IMR-90 (cell line): ENCODE data around the gene TRHDE. TPM values are rescaled to one million over a fixed set of nuclear protein-coding genes. Genes with fewer than 3 reads are reported as not detected.

Experiments
- ATAC-seq: fragments of 200-7000 bp; cut with Tn5 transposase; 2 replicates; pipeline ENCODE4 v1.9.1; 2020; ENCODE audit warnings: low read depth, mild to moderate bottlenecking, moderate library complexity
- BruUV-seq: library from RNA; stranded (reverse); fragments of 400-500 nt; replicated peaks from 2 replicates; lab custom pipeline; 2021; lab: Mats Ljungman, UMichigan
- CTCF ChIA-PET: fragments of 300-600 bp; formaldehyde crosslinking; extraction: SDS; loops from one replicate; lab custom pipeline; 2021; ENCODE audit warnings: antibody characterized with exemption; lab: Yijun Ruan, JAX
- POLR2A ChIA-PET: fragments of 300-600 bp; sonication (Branson Sonifier 250); formaldehyde crosslinking; loops from one replicate; lab custom pipeline; 2022; ENCODE audit warnings: antibody characterized with exemption; ENCODE audit not compliant: unreplicated experiment; lab: Charles Lee
- DNase-seq: peaks from one replicate; pipeline ENCODE4 v3.0.0; 2013
- H2AFZ ChIP-seq: replicated peaks from 2 replicates; pipeline ENCODE3; 2013; ENCODE audit warnings: low read length, mild to moderate bottlenecking; ENCODE audit not compliant: poor library complexity
- H2AK5ac ChIP-seq: 2 replicates; pipeline ENCODE4 v1.6.1; 2013; ENCODE audit warnings: low read depth, low read length, inconsistent platforms
- H2AK9ac ChIP-seq: replicated peaks from 2 replicates; pipeline ENCODE3; 2013; ENCODE audit warnings: mild to moderate bottlenecking, low read depth, low read length, moderate library complexity; ENCODE audit not compliant: poor library complexity
- H2BK120ac ChIP-seq: 2 replicates; pipeline ENCODE4 v1.6.1; 2013; ENCODE audit warnings: low read depth, low read length, inconsistent platforms
- H2BK15ac ChIP-seq: 3 replicates; pipeline ENCODE4 v1.6.1; 2013; ENCODE audit warnings: low read depth, low read length, inconsistent platforms
- H2BK20ac ChIP-seq: 2 replicates; pipeline ENCODE4 v1.6.1; 2013; ENCODE audit warnings: low read depth, mild to moderate bottlenecking, inconsistent platforms, low read length, moderate library complexity
- H2BK5ac ChIP-seq: 2 replicates; pipeline ENCODE4 v1.6.1; 2013; ENCODE audit warnings: mild to moderate bottlenecking, low read depth, low read length, inconsistent platforms; ENCODE audit not compliant: poor library complexity, severe bottlenecking
- H3K14ac ChIP-seq: replicated peaks from 2 replicates; pipeline ENCODE4 v1.6.1; 2013; ENCODE audit warnings: low read depth, low read length, inconsistent platforms
- H3K18ac ChIP-seq: 2 replicates; pipeline ENCODE4 v1.6.1; 2013; ENCODE audit warnings: low read depth, low read length, control low read depth
- H3K23ac ChIP-seq: 2 replicates; pipeline ENCODE4 v1.6.1; 2013; ENCODE audit warnings: low read depth, low read length, inconsistent platforms
- H3K27ac ChIP-seq: 2 replicates; pipeline ENCODE4 v1.5.1; 2013; ENCODE audit warnings: mild to moderate bottlenecking, control low read depth, low read length; ENCODE audit not compliant: insufficient read depth
- H3K27me3 ChIP-seq: 2 replicates; pipeline ENCODE4 v1.6.1; 2013; ENCODE audit warnings: low read length; ENCODE audit not compliant: control insufficient read depth, insufficient read depth
- H3K36me3 ChIP-seq: 2 replicates; pipeline ENCODE4 v1.6.1; 2013; ENCODE audit warnings: low read length, mixed read lengths; ENCODE audit not compliant: control insufficient read depth, insufficient read depth
- H3K4ac ChIP-seq: 2 replicates; pipeline ENCODE4 v1.6.1; 2013; ENCODE audit warnings: low read depth, low read length, inconsistent platforms
- H3K4me1 ChIP-seq: 2 replicates; pipeline ENCODE4 v1.6.1; 2013; ENCODE audit warnings: low read length, mixed read lengths; ENCODE audit not compliant: control insufficient read depth, insufficient read depth
- H3K4me2 ChIP-seq: 2 replicates; pipeline ENCODE4 v1.6.1; 2013; ENCODE audit warnings: low read depth, mild to moderate bottlenecking, control low read depth, low read length, moderate library complexity
- H3K4me3 ChIP-seq: 2 replicates; pipeline ENCODE4 v1.5.1; 2013; ENCODE audit warnings: low read depth, mild to moderate bottlenecking, control low read depth, low read length, moderate library complexity; ENCODE audit not compliant: insufficient read depth
- H3K56ac ChIP-seq: 2 replicates; pipeline ENCODE4 v1.6.1; 2013; ENCODE audit warnings: low read length, inconsistent platforms; ENCODE audit not compliant: insufficient read depth; ENCODE audit errors: extremely low read depth
- H3K79me1 ChIP-seq, 2 experiments: 2 replicates each; pipeline ENCODE4 v1.6.1; 2013; ENCODE audit warnings: low read length in 2 of 2, inconsistent platforms in 1 of 2, low read depth in 1 of 2
- H3K9ac ChIP-seq: 2 replicates; pipeline ENCODE4 v1.6.1; 2013; ENCODE audit warnings: low read depth, low read length, control low read depth
- H3K9me1 ChIP-seq: 2 replicates; pipeline ENCODE4 v1.6.1; 2013; ENCODE audit warnings: low read length, inconsistent platforms; ENCODE audit not compliant: insufficient read depth
- H3K9me3 ChIP-seq: 2 replicates; pipeline ENCODE4 v1.6.1; 2013; ENCODE audit warnings: low read length; ENCODE audit not compliant: control insufficient read depth, insufficient read depth
- H4K20me1 ChIP-seq: 2 replicates; pipeline ENCODE4 v1.6.1; 2013; ENCODE audit warnings: low read length, inconsistent platforms; ENCODE audit not compliant: insufficient read depth
- H4K5ac ChIP-seq: 2 replicates; pipeline ENCODE4 v1.6.1; 2013; ENCODE audit warnings: mild to moderate bottlenecking, low read depth, low read length, control low read depth
- H4K8ac ChIP-seq, 2 experiments: 2 replicates each; pipeline ENCODE4 v1.6.1; 2013; ENCODE audit warnings: low read depth in 2 of 2, low read length in 2 of 2, control low read depth in 1 of 2, inconsistent platforms in 1 of 2
- H4K91ac ChIP-seq: 2 replicates; pipeline ENCODE4 v1.6.1; 2013; ENCODE audit warnings: low read depth, low read length, inconsistent platforms; ENCODE audit not compliant: insufficient read depth
- CEBPB ChIP-seq: IDR thresholded peaks from 2 replicates; pipeline ENCODE4 v1.6.1; 2012; ENCODE audit warnings: low read depth, low read length, improper control_type of control experiment
- CHD1 ChIP-seq: IDR thresholded peaks from 2 replicates; pipeline ENCODE4 v1.6.1; 2012; ENCODE audit warnings: low read depth, low read length, improper control_type of control experiment
- CTCF ChIP-seq: conservative IDR thresholded peaks from 2 replicates; pipeline ENCODE4 v1.5.1; 2012; ENCODE audit warnings: mild to moderate bottlenecking, low read depth, low read length, improper control_type of control experiment
- ELK1 ChIP-seq: fragments of 150-350 bp; IDR thresholded peaks from 2 replicates; pipeline ENCODE4 v1.6.1; 2016; ENCODE audit warnings: low read depth, mild to moderate bottlenecking, low read length, moderate library complexity, borderline replicate concordance
- MAFK ChIP-seq: IDR thresholded peaks from 2 replicates; pipeline ENCODE4 v1.6.1; 2012; ENCODE audit warnings: low read depth, low read length, improper control_type of control experiment
- MAZ ChIP-seq: IDR thresholded peaks from 2 replicates; pipeline ENCODE4 v1.6.1; 2012; ENCODE audit warnings: low read depth, mild to moderate bottlenecking, low read length, improper control_type of control experiment, moderate library complexity, borderline replicate concordance
- MXI1 ChIP-seq: IDR thresholded peaks from 2 replicates; pipeline ENCODE4 v1.6.1; 2012; ENCODE audit warnings: low read depth, mild to moderate bottlenecking, low read length, moderate library complexity, borderline replicate concordance
- NFE2L2 ChIP-seq: fragments of 150-350 bp; IDR thresholded peaks from 2 replicates; pipeline ENCODE4 v1.6.1; 2016; ENCODE audit warnings: low read depth, mild to moderate bottlenecking, low read length
- RAD21 ChIP-seq: IDR thresholded peaks from 2 replicates; pipeline ENCODE4 v1.6.1; 2012; ENCODE audit warnings: low read length, improper control_type of control experiment
- RCOR1 ChIP-seq: IDR thresholded peaks from 2 replicates; pipeline ENCODE4 v1.6.1; 2012; ENCODE audit warnings: mild to moderate bottlenecking, low read length, improper control_type of control experiment; ENCODE audit not compliant: insufficient replicate concordance
- RFX5 ChIP-seq: IDR thresholded peaks from 2 replicates; pipeline ENCODE4 v1.8.0; 2012; ENCODE audit warnings: low read depth, mild to moderate bottlenecking, low read length, moderate library complexity
- USF2 ChIP-seq: fragments of 150-350 bp; IDR thresholded peaks from 2 replicates; pipeline ENCODE4 v1.6.1; 2017; ENCODE audit warnings: mild to moderate bottlenecking, antibody characterized with exemption, low read length, low read depth
- WGBS, 2 experiments: methylation state at CpG; one replicate each; pipeline versions ENCODE4 v1.1.5 to v1.1.7; 2013; ENCODE audit warnings: missing lambda C conversion rate in 2 of 2; ENCODE audit not compliant: insufficient read length in 1 of 2; ENCODE audit errors: extremely low coverage in 2 of 2; 5-methylcytosine and 5-hydroxymethylcytosine counted together
- dilution Hi-C: fragments of 300-500 bp; cut with HindIII; formaldehyde crosslinking; loops from one replicate; pipeline ENCODE4 v1.14.3; 2018; ENCODE audit warnings: low sequenced_read_pairs; ENCODE audit not compliant: unreplicated experiment
- in situ Hi-C: fragments of 300-500 bp; cut with MboI; formaldehyde crosslinking; loops from 3 replicates; pipeline ENCODE4 v1.14.3; 2019; ENCODE audit warnings: low sequenced_read_pairs, inconsistent platforms, mixed read lengths
- intact Hi-C: fragments of 100-400 bp; cut with micrococcal nuclease; formaldehyde crosslinking; loops from 2 replicates; pipeline ENCODE4 v1.10.0; 2022
- polyA plus RNA-seq, 3 experiments: library from polyadenylated mRNA; depleted of rRNA; stranded (reverse); fragments of >200 nt; gene quantifications; 2 replicates each; pipeline ENCODE4 v1.2.3, GENCODE V29; 2012; ENCODE audit warnings: low replicate concordance in 1 of 3
- total RNA-seq: library from RNA; depleted of rRNA; stranded (reverse); fragments of >200 nt; gene quantifications from 2 replicates; pipeline ENCODE4 v1.2.3, GENCODE V29; 2012

Gene TRHDE
- total and polyA plus RNA-seq, 2 of the 4 experiments (the other 2 are of a cell fraction): 33.7 to 65.1 TPM

GRCh38 chr12:72270961-72271360 is 1.2 kb upstream of the TRHDE start:
- in situ Hi-C loops: loop anchor here (25.0 kb wide), 1 partner anchor 609 kb away; the partner anchor contains the start of genes THAP2 and ZFC3H1
- intact Hi-C loops: loop anchor here (2.0 to 10.0 kb wide), 5 partner anchors 36 to 316 kb away; no protein-coding TSS in a partner anchor
- no peak overlapping the region for H2AFZ ChIP-seq

More at GRCh38 chr12:72270961-72271360, 1.2 kb upstream of the TRHDE start:
- Histone ChIP-seq H2AK5ac (peak overlapping the region; percentile 2; the same call in 1 of the 2 replicates), H3K4me2 (peak overlapping the region; percentile 94), H4K20me1 (peaks cover 11% of the 10 kb centered on the region), H4K8ac (peak overlapping the region in 1 of 2 experiments; percentile 81; a peak in 2 of 4 replicates), H3K4me1 (peaks cover 3% of the 10 kb centered on the region; the same call in 1 of the 2 replicates), H3K56ac (peak overlapping the region; percentile 89), H3K9me3 (no peaks in the 10 kb centered on the region), H2BK20ac (peak overlapping the region; percentile 53; the same call in 1 of the 2 replicates), H3K9ac (peak overlapping the region; percentile 90), H4K91ac (no peak overlapping the region; the same call in 1 of the 2 replicates), H4K5ac (no peak overlapping the region), H3K27me3 (no peaks in the 10 kb centered on the region), H3K4me3 (peak overlapping the region; percentile 92), H3K9me1 (no peaks in the 10 kb centered on the region), H3K27ac (peak overlapping the region; percentile 99), H2BK120ac (peak overlapping the region; percentile 88), H2BK5ac (peak overlapping the region; percentile 97), H2BK15ac (0 out of 3 replicates have a peak overlapping the region, but pooled peaks have one; percentile 24), H3K4ac (peak overlapping the region; percentile 94; the same call in 1 of the 2 replicates), H3K36me3 (no peaks in the 10 kb centered on the region; the same call in 1 of the 2 replicates), H3K14ac (peak overlapping the region; percentile 97), H2AK9ac (peak overlapping the region; percentile 93), H3K23ac (peak overlapping the region; percentile 97), H3K18ac (peak overlapping the region; percentile 32; the same call in 1 of the 2 replicates), H3K79me1 (peaks cover 0 to 8% of the 10 kb centered on the region in 2 experiments; a peak in 2 of 4 replicates)
- no peak for DNase-seq
- dilution Hi-C loops: no loop called here
- ChIA-PET CTCF (interaction anchor here (1.0 to 1.2 kb wide), 2 partner anchors 11 to 262 kb away, joined by 3 to 4 read pairs; no protein-coding TSS in a partner anchor), POLR2A (no interaction called here)
- no peak for ATAC-seq
- no CpG with 5 or more reads among the region's 6 CpGs for WGBS, 2 experiments
- BruUV-seq: no TSS peak
- no peak for TF ChIP-seq MAFK
- TF ChIP-seq CTCF: no peak
- TF ChIP-seq RFX5: no peak
- no peak for TF ChIP-seq CEBPB
- TF ChIP-seq USF2: no peak
- no peak for TF ChIP-seq ELK1
- no peak for TF ChIP-seq RCOR1
- no peak for TF ChIP-seq MAZ
- no peak for TF ChIP-seq MXI1
- TF ChIP-seq CHD1: no peak
- TF ChIP-seq NFE2L2: no peak
- TF ChIP-seq RAD21: no peak
